H1 (cell line): Measurements from ENCODE around the gene TMEM134. TPM values are rescaled to one million over a fixed set of nuclear protein-coding genes. Genes with fewer than 3 reads are reported as not detected.

ENCODE experiments used
- CTCF ChIA-PET: fragments of 300-600 bp; sonication (Branson Sonifier 250); formaldehyde crosslinking; loops from one replicate; lab custom pipeline; 2021; ENCODE audit not compliant: partially characterized antibody; lab: Charles Lee
- POLR2A ChIA-PET: fragments of 300-600 bp; sonication (Branson Sonifier 250); formaldehyde crosslinking; loops from one replicate; lab custom pipeline; 2021; ENCODE audit warnings: inconsistent platforms; ENCODE audit not compliant: partially characterized antibody; lab: Charles Lee
- DNase-seq, 2 experiments: peaks; one replicate each; pipeline versions ENCODE4 v3.0.0 to v3.0.0-alpha.2; 2010 to 2022; ENCODE audit warnings: low spot score in 2 of 2, low read depth in 1 of 2, mixed read lengths in 1 of 2
- FAIRE-seq: peaks from 2 replicates; lab custom pipeline; 2011; peaks lifted over from hg19 to GRCh38; lab: Jason Lieb, UNC
- H2AFZ ChIP-seq: 2 replicates; pipeline ENCODE4 v1.8.1; 2012; ENCODE audit warnings: low read length, inconsistent platforms
- H2AK5ac ChIP-seq: 2 replicates; pipeline ENCODE4 v1.6.1; 2013; ENCODE audit warnings: low read depth, low read length
- H2BK120ac ChIP-seq: replicated peaks from 2 replicates; pipeline ENCODE3; 2013; ENCODE audit warnings: low read depth, low read length, inconsistent platforms
- H2BK12ac ChIP-seq: 2 replicates; pipeline ENCODE4 v1.6.1; 2013; ENCODE audit warnings: low read depth, low read length
- H2BK15ac ChIP-seq: 2 replicates; pipeline ENCODE4 v1.6.1; 2013; ENCODE audit warnings: low read length
- H2BK20ac ChIP-seq: 2 replicates; pipeline ENCODE4 v1.6.1; 2013; ENCODE audit warnings: low read length
- H2BK5ac ChIP-seq: 2 replicates; pipeline ENCODE4 v1.6.1; 2013; ENCODE audit warnings: low read depth, low read length
- H3K14ac ChIP-seq: 2 replicates; pipeline ENCODE4 v1.6.1; 2013; ENCODE audit warnings: inconsistent platforms; ENCODE audit not compliant: insufficient read length
- H3K18ac ChIP-seq: 2 replicates; pipeline ENCODE4 v1.6.1; 2013; ENCODE audit warnings: low read length; ENCODE audit errors: extremely low read depth
- H3K23ac ChIP-seq: 2 replicates; pipeline ENCODE4 v1.6.1; 2013; ENCODE audit warnings: inconsistent platforms; ENCODE audit not compliant: insufficient read length
- H3K23me2 ChIP-seq: 2 replicates; pipeline ENCODE4 v1.6.1; 2013; ENCODE audit warnings: low read depth, low read length
- H3K27ac ChIP-seq: 2 replicates; pipeline ENCODE4 v1.6.1; 2011; ENCODE audit warnings: low read depth, low read length, inconsistent platforms
- H3K27me3 ChIP-seq, 4 experiments: replicated peaks in 1 of 4; 1 replicate in 1 of 4; 2 replicates in 3 of 4; pipeline versions ENCODE4 v1.6.1 to v1.8.1; 2011 to 2013; ENCODE audit warnings: low read length in 3 of 4, mild to moderate bottlenecking in 3 of 4, inconsistent platforms in 2 of 4, mixed read lengths in 2 of 4, moderate library complexity in 1 of 4; ENCODE audit not compliant: control insufficient read depth in 3 of 4, insufficient read depth in 3 of 4; ENCODE audit errors: extremely low read depth in 1 of 4
- H3K36me3 ChIP-seq, 4 experiments: 2 replicates each; pipeline versions ENCODE4 v1.6.1 to v1.8.1; 2011 to 2013; ENCODE audit warnings: mild to moderate bottlenecking in 4 of 4, low read length in 3 of 4, moderate library complexity in 2 of 4, control low read depth in 1 of 4, inconsistent platforms in 1 of 4; ENCODE audit not compliant: insufficient read depth in 4 of 4, control insufficient read depth in 2 of 4
- H3K4ac ChIP-seq: replicated peaks from 2 replicates; pipeline ENCODE3; 2013; ENCODE audit warnings: low read length, low read depth, mixed read lengths, inconsistent platforms; ENCODE audit not compliant: insufficient read length
- H3K4me1 ChIP-seq, 4 experiments: replicated peaks in 1 of 4; 1 replicate in 1 of 4; 2 replicates in 3 of 4; pipeline versions ENCODE4 v1.6.1 to v1.8.1; 2011 to 2013; ENCODE audit warnings: low read length in 3 of 4, inconsistent platforms in 2 of 4, mixed read lengths in 1 of 4; ENCODE audit not compliant: insufficient read depth in 4 of 4, control insufficient read depth in 3 of 4
- H3K4me2 ChIP-seq, 2 experiments: 2 replicates each; pipeline versions ENCODE4 v1.6.1 to v1.8.1; 2011 to 2013; ENCODE audit warnings: low read depth in 2 of 2, low read length in 2 of 2, control low read depth in 1 of 2, inconsistent platforms in 1 of 2, mild to moderate bottlenecking in 1 of 2; ENCODE audit not compliant: insufficient read depth in 1 of 2
- H3K4me3 ChIP-seq, 4 experiments: fragments of 200-600, 300-600 bp in 1 of 4; sonication (generic), shearing (Covaris generic), sonication (Bioruptor Twin) in 1 of 4; 2 replicates each; pipeline versions ENCODE4 v1.5.1 to v1.8.1; 2011 to 2016; ENCODE audit warnings: low read length in 4 of 4, low read depth in 3 of 4, control low read depth in 2 of 4, inconsistent platforms in 2 of 4, mild to moderate bottlenecking in 2 of 4, mixed read lengths in 1 of 4, moderate library complexity in 1 of 4; ENCODE audit not compliant: insufficient read depth in 2 of 4; ENCODE audit errors: extremely low read depth in 1 of 4
- H3K56ac ChIP-seq: replicated peaks from 2 replicates; pipeline ENCODE3; 2013; ENCODE audit warnings: low read depth, mild to moderate bottlenecking, mixed read lengths, low read length, inconsistent platforms; ENCODE audit not compliant: insufficient read length
- H3K79me1 ChIP-seq: 2 replicates; pipeline ENCODE4 v1.6.1; 2013; ENCODE audit warnings: low read depth, low read length, control low read depth
- H3K79me2 ChIP-seq, 2 experiments: 2 replicates each; pipeline versions ENCODE4 v1.6.1 to v1.8.1; 2012 to 2013; ENCODE audit warnings: low read length in 2 of 2, mild to moderate bottlenecking in 2 of 2, inconsistent platforms in 1 of 2; ENCODE audit not compliant: insufficient read depth in 2 of 2, control insufficient read depth in 1 of 2
- H3K9ac ChIP-seq, 4 experiments: replicated peaks in 1 of 4; 1 replicate in 1 of 4; 2 replicates in 3 of 4; pipeline versions ENCODE4 v1.6.1 to v1.8.1; 2011 to 2013; ENCODE audit warnings: low read depth in 3 of 4, low read length in 3 of 4, control low read depth in 2 of 4, mild to moderate bottlenecking in 2 of 4, moderate library complexity in 2 of 4, inconsistent platforms in 1 of 4; ENCODE audit errors: extremely low read depth in 1 of 4
- H3K9me3 ChIP-seq, 2 experiments: 2 replicates each; pipeline versions ENCODE4 v1.6.1 to v1.8.1; 2012 to 2013; ENCODE audit warnings: mild to moderate bottlenecking in 2 of 2, moderate library complexity in 2 of 2, control low read depth in 1 of 2, inconsistent platforms in 1 of 2, low read depth in 1 of 2, low read length in 1 of 2, mixed read lengths in 1 of 2; ENCODE audit not compliant: insufficient read depth in 2 of 2
- H4K20me1 ChIP-seq, 2 experiments: replicated peaks in 1 of 2; 2 replicates each; pipeline versions ENCODE3 to v1.8.1; 2011 to 2013; ENCODE audit warnings: inconsistent platforms in 2 of 2, low read length in 2 of 2, mild to moderate bottlenecking in 1 of 2; ENCODE audit not compliant: insufficient read depth in 2 of 2, control insufficient read depth in 1 of 2
- H4K5ac ChIP-seq: 2 replicates; pipeline ENCODE4 v1.6.1; 2013; ENCODE audit warnings: low read length, low read depth, mixed read lengths, inconsistent platforms; ENCODE audit not compliant: insufficient read length
- H4K8ac ChIP-seq: 2 replicates; pipeline ENCODE4 v1.8.0; 2013; ENCODE audit warnings: mild to moderate bottlenecking, moderate library complexity, low read length, inconsistent platforms; ENCODE audit not compliant: insufficient read depth; ENCODE audit errors: extremely low read depth
- H4K91ac ChIP-seq: replicated peaks from 2 replicates; pipeline ENCODE3; 2013; ENCODE audit warnings: low read length, mixed read lengths, inconsistent platforms; ENCODE audit not compliant: insufficient read length
- GTF2F1 ChIP-seq: IDR thresholded peaks from 2 replicates; pipeline ENCODE4 v1.6.1; 2012; ENCODE audit warnings: low read depth, low read length, improper control_type of control experiment, borderline replicate concordance
- PHF8 ChIP-seq: fragments of 200-600 bp; sonication (generic); conservative IDR thresholded peaks from 2 replicates; pipeline ENCODE4 v1.7.1; 2012; ENCODE audit warnings: low read depth, mild to moderate bottlenecking, inconsistent platforms, low read length, moderate library complexity
- POLR2A ChIP-seq, 2 experiments: IDR thresholded peaks; 1 replicate in 1 of 2; 2 replicates in 1 of 2; pipeline ENCODE4 v1.6.1; 2011; ENCODE audit warnings: low read depth in 2 of 2, low read length in 2 of 2, mild to moderate bottlenecking in 2 of 2; ENCODE audit errors: control extremely low read depth in 1 of 2
- SAP30 ChIP-seq: fragments of 300-600 bp; sonication (generic); IDR thresholded peaks from 2 replicates; pipeline ENCODE4 v1.7.1; 2012; ENCODE audit warnings: low read length, moderate library complexity, mild to moderate bottlenecking, inconsistent platforms; ENCODE audit not compliant: insufficient read depth, insufficient replicate concordance
- SIN3A ChIP-seq, 2 experiments: IDR thresholded peaks in 1 of 2; conservative IDR thresholded peaks in 1 of 2; 2 replicates each; pipeline ENCODE4 v1.6.1; 2011 to 2012; ENCODE audit warnings: low read length in 2 of 2, improper control_type of control experiment in 1 of 2, low read depth in 1 of 2, mild to moderate bottlenecking in 1 of 2
- WGBS, 2 experiments: shearing (Covaris generic) in 1 of 2; methylation state at CpG; one replicate each; pipeline versions ENCODE4 v1.1.6 to v1.1.7; 2013 to 2015; ENCODE audit warnings: low lambda C conversion rate in 2 of 2, mixed read lengths in 2 of 2, inconsistent platforms in 1 of 2, low coverage in 1 of 2, missing lambda C conversion rate in 1 of 2; ENCODE audit not compliant: insufficient replicate concordance in 2 of 2, insufficient coverage in 1 of 2, insufficient read length in 1 of 2; ENCODE audit errors: extremely low coverage in 1 of 2, missing lambda C conversion rate in 1 of 2; 5-methylcytosine and 5-hydroxymethylcytosine counted together
- polyA plus RNA-seq, 7 experiments: library from polyadenylated mRNA; depleted of rRNA in 3 of 7; stranded (reverse) in 5 of 7; unstranded in 2 of 7; fragments of >200 nt in 5 of 7; fragments of 200-250 nt in 2 of 7; gene quantifications; 1 replicate in 5 of 7; 2 replicates in 1 of 7; 4 replicates in 1 of 7; pipeline versions ENCODE4 v1.2.1 to v1.2.3, GENCODE V29; 2011 to 2013; ENCODE audit warnings: missing spikeins in 2 of 7, mixed read lengths in 2 of 7
- total RNA-seq: library from RNA; stranded (reverse); fragmentation: NEBNext Ultra II Directional; extraction: Animal tissue kit (Norgen Biotek cat#: 25700); gene quantifications from 2 replicates; pipeline ENCODE4 v1.2.1, GENCODE V29; 2021

Gene TMEM134
- total and polyA plus RNA-seq, 2 of the 8 experiments (the other 6 are each of a cell fraction or from before 2014, with no cell fraction given): 32.4 to 229 TPM

GRCh38 chr11:67465189-67465510 lies 3.9 kb downstream of the TMEM134 start:
- no peak overlapping the region for H4K5ac ChIP-seq
- no peaks in the 10 kb centered on the region for H3K27me3 ChIP-seq
- 0 out of 2 replicates have a peak overlapping the region, but pooled peaks have one; percentile 3 for H2BK15ac ChIP-seq
- 56% methylated on average over 3 of the region's 3 CpGs; no CpG with 5 or more reads in 1 of the 2 experiments for WGBS, 2 experiments
- H3K4me2 ChIP-seq: peak overlapping the region; percentile 70 to 82
- H2AK5ac ChIP-seq: no peak overlapping the region; the same call in 1 of the 2 replicates
- CTCF ChIA-PET: interaction anchor here (0.6 to 1.6 kb wide), 8 partner anchors 26 to 891 kb away, joined by 3 to 6 read pairs (median 3); partner anchors contain the start of gene PPP1CA
- peak overlapping the region; percentile 69 to 93 (median 74) for H3K9ac ChIP-seq
- H3K36me3 ChIP-seq: no peaks in the 10 kb centered on the region
- H3K4ac ChIP-seq: peak overlapping the region; percentile 10
- peak overlapping the region; percentile 93 for H2BK5ac ChIP-seq
- no peak for FAIRE-seq
- peaks cover 2% of the 10 kb centered on the region for H3K79me1 ChIP-seq
- peaks cover 0 to 3% of the 10 kb centered on the region in 2 experiments for H4K20me1 ChIP-seq
- peaks cover 2 to 14% (median 6%) of the 10 kb centered on the region in 4 experiments; a peak in 6 of 7 replicates for H3K4me1 ChIP-seq
- peak overlapping the region; percentile 75 for H3K56ac ChIP-seq
- H3K4me3 ChIP-seq: peak overlapping the region; percentile 76 to 92 (median 85)
- no peak overlapping the region for H3K14ac ChIP-seq
- H3K9me3 ChIP-seq: no peaks in the 10 kb centered on the region
- no peak overlapping the region for H2BK120ac ChIP-seq
- no peak for TF ChIP-seq SAP30
- 0 out of 4 replicates have a peak, but pooled peaks of 1 of the 2 experiments have one; percentile 9 for TF ChIP-seq SIN3A (conservative IDR thresholded peaks at IDR 0.05 in 1 of 2, IDR thresholded peaks at IDR 0.05 in 1 of 2; ENCODE audit: low read depth in 1 of 2, low read length in 2 of 2)
- TF ChIP-seq POLR2A (IDR thresholded peaks at IDR 0.05; ENCODE audit: control extremely low read depth in 1 of 2, low read depth in 2 of 2, low read length in 2 of 2): peak in 1 of 2 experiments; percentile 6; a peak in 1 of 3 replicates
- TF ChIP-seq GTF2F1: no peak
- 0 out of 2 replicates have a peak, but pooled peaks have one; percentile 8 for TF ChIP-seq PHF8
- H3K23ac ChIP-seq: no peak overlapping the region
- peak overlapping the region; percentile 87 for H3K27ac ChIP-seq
- peak overlapping the region; percentile 85; the same call in 1 of the 2 replicates for H3K18ac ChIP-seq
- no peak for DNase-seq
- peak overlapping the region; percentile 95; the same call in 1 of the 2 replicates for H4K8ac ChIP-seq
- peaks cover 6% of the 10 kb centered on the region for H3K23me2 ChIP-seq
- no peak overlapping the region for H2BK12ac ChIP-seq
- H2BK20ac ChIP-seq: no peak overlapping the region
- H4K91ac ChIP-seq: peak overlapping the region; percentile 98
- no peak overlapping the region for H2AFZ ChIP-seq
- POLR2A ChIA-PET: interaction anchor here (0.7 to 1.9 kb wide), 16 partner anchors 9 to 73 kb away, joined by 3 to 15 read pairs (median 4); partner anchors contain the start of genes AIP, CDK2AP2, GPR152 and PPP1CA
- H3K79me2 ChIP-seq: peaks cover 0 to 3% of the 10 kb centered on the region in 2 experiments; a peak in 2 of 4 replicates
